ENCODE results near the gene CNPY1.

DNA sequence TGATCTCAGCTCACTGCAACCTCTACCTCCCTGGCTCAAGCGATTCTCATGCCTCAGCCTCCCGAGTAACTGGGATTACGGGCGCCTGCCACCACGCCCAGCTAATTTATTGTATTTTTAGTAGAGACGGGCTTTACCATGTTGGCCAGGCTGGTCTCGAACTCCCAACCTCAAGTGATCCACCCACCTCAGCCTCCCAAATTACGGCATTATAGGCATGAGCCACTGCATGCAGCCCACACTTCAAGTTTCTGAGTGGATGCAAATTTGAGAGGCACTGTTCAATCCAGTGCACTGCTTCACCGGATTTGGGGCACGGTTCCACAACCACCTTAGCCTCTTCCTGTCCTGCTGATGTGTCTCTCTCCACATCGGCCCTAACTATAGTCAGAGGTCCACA is 16.5 kb downstream of the CNPY1 start:
- TF ChIP-seq, protein P1, sequence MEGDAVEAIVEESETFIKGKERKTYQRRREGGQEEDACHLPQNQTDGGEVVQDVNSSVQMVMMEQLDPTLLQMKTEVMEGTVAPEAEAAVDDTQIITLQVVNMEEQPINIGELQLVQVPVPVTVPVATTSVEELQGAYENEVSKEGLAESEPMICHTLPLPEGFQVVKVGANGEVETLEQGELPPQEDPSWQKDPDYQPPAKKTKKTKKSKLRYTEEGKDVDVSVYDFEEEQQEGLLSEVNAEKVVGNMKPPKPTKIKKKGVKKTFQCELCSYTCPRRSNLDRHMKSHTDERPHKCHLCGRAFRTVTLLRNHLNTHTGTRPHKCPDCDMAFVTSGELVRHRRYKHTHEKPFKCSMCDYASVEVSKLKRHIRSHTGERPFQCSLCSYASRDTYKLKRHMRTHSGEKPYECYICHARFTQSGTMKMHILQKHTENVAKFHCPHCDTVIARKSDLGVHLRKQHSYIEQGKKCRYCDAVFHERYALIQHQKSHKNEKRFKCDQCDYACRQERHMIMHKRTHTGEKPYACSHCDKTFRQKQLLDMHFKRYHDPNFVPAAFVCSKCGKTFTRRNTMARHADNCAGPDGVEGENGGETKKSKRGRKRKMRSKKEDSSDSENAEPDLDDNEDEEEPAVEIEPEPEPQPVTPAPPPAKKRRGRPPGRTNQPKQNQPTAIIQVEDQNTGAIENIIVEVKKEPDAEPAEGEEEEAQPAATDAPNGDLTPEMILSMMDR (IDR thresholded peaks at IDR 0.05): no peak
- no peak for TF ChIP-seq POLR2AphosphoS5 (IDR thresholded peaks at IDR 0.05; ENCODE audit: insufficient read depth in 1 of 2, low read depth in 1 of 2)
- no peak for TF ChIP-seq POLR2A (IDR thresholded peaks at IDR 0.05)

Measured in vagina (tissue), 2 donors.